GM12874 (cell line): ENCODE data around the gene LMOD1.
A peak's percentile ranks its signal among the peaks of the same experiment; 100 is the strongest.

Source experiments
- CTCF ChIP-seq: IDR thresholded peaks from 2 replicates; pipeline ENCODE4 v1.5.1; 2011; ENCODE audit warnings: low read depth, mild to moderate bottlenecking, control low read depth, low read length, moderate library complexity; ENCODE audit not compliant: insufficient read depth

Gene LMOD1

GRCh38 chr1:201883786-201884185 is 62.6 kb downstream of the LMOD1 start:
- no peak for TF ChIP-seq CTCF

- no peak for TF ChIP-seq CTCF
Observed at GRCh38 chr1:201883266-201883665, 63.1 kb downstream of the LMOD1 start.

GRCh38 chr1:201882665-201883132 is 63.6 kb downstream of the LMOD1 start:
- 0 out of 2 replicates have a peak, but pooled peaks have one; percentile 6 for TF ChIP-seq CTCF

GRCh38 chr1:201881617-201882016 is 64.7 kb downstream of the LMOD1 start:
- no peak for TF ChIP-seq CTCF

- no peak for TF ChIP-seq CTCF
Observed at GRCh38 chr1:201880928-201881571, 65.3 kb downstream of the LMOD1 start.

GRCh38 chr1:201877877-201878401 is 68.4 kb downstream of the LMOD1 start:
- TF ChIP-seq CTCF = peak; percentile 64

GRCh38 chr1:201876148-201876818 is 70.1 kb downstream of the LMOD1 start:
- TF ChIP-seq CTCF = no peak
